SKM-1 (cell line): ENCODE measurements around the gene CABP7.

Experiments used
- DNase-seq: peaks from one replicate; lab custom pipeline; 2025; ENCODE audit not compliant: unreplicated experiment; lab: John Stamatoyannopoulos, UW

The CABP7 gene

DNA sequence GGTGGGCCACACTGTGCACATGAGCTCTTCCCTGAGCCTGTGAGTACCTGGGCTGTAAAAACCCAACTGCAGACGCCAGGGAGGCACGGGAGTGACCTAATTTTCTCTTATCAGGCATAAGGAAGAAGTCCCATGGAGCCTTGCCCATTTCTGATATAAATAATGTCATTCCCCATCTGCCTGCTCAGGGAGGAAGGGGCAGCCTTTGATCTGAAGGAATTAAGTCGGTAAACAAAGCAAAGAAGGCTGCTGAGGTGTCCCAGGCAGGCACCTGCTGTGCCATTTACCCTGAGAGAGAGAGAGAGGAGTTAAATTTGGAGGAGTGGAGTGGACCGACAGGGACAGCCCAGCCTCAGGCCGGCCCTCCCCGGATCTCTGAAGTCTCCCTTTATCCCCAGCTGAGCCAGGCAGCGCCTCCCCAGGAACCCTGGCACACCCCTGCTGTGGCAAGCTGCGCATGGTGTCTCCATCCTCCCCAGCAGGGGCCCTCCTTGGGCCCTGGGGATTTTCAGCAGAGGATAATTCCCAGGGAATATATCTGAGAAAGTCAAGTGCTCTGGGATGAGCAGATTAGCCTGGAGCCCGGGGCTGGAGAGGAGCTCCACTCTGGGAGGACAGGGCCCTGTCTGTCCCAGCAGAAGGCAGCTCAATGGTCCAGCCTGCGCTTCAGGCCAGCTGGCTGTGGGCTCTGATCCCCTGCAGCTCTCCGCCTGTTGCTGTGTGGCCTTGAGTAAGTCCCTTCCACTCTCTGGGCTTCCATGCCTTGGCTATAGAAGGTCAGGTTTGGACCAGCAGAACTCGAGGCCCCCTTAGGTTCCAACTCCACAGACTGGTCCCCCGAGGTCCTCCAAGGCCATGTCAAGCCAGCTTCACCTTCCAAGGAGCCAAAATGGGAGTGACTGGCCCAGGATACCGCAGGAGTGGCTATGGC is 17.5 kb upstream of the CABP7 start:
- DNase-seq = no peak

- no peak for DNase-seq
Observed at GRCh38 chr22:29702931-29703501, 16.8 kb upstream of the CABP7 start.

- DNase-seq = no peak
Observed at GRCh38 chr22:29703569-29704195, 16.1 kb upstream of the CABP7 start.

DNA sequence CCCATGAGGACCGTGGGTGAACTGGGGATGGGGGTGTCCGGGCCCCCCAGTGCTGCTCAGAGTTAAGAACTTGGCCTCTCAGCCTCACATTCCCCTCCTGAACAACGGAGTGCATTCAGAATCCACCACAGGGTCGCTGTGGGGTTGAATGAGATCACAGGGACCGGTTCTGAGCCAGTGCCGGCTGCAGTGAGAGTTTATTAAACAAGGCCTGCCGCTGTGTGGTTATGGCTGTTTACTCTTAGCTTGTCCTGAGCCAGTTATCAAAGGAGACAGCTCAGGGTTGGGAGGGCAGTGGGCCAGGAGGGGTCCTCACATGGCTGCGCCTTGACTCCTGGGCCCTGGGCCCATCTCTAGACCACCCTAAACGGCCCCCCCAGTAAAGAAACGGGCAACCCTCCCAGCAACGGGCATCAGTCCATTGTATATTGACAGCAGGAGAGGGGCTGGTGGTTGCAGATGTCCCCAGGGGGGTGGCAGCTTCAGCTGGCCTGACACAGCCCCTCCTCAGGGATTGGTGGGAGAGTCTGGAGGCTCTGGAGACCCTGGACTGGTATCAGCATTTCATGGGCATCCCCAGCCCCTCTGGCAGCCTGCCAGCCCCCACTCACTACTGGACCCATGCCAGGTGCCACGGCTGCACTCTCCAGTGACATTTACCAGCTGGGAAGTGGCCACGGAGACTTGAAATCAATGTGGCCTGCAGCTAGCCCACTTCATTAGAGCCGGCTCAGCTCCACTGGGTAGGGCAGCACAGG is 15.1 kb upstream of the CABP7 start:
- no peak for DNase-seq

DNA sequence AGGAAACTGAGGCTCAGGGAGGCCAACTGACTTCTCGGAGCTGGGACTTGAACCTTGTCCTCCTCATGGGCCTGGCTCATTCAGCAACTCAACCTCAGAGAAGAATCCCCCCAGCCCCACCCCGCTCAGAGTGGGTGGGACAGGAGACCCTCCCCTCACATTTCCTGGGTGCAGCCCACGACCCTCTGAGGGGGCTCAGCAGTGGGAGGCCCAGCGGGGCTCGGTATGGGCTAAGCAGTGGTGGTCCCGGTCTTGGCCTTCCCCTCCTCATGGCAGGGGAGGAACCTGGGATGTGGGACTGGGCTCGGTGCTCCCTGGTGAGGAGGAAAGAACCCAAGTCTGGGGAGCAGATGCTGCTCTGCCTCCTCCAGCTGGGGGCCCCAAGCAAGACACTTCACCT is 14.2 kb upstream of the CABP7 start:
- no peak for DNase-seq

DNA sequence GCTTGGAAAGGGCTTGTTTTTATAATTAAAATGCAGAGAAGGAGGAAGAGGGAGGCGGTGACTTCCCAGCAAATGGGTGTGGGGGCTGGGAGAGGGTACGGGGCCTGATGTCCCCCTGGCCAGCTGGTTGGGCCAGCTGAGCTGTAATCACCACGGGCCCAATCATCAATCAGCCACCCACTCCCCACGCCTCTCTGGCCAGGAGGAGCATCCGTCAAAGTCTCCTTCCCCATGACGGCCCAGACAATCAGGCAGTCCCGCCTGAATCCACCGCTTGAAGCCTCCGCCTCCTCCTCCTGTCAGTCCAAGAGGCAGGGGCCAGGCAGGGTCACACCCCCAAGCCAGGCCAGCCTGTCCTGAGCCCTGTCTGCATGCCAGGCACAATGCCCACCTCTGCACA is 13.3 kb upstream of the CABP7 start:
- DNase-seq = no peak

GRCh38 chr22:29707010-29707409 is 12.8 kb upstream of the CABP7 start:
- no peak for DNase-seq

DNA sequence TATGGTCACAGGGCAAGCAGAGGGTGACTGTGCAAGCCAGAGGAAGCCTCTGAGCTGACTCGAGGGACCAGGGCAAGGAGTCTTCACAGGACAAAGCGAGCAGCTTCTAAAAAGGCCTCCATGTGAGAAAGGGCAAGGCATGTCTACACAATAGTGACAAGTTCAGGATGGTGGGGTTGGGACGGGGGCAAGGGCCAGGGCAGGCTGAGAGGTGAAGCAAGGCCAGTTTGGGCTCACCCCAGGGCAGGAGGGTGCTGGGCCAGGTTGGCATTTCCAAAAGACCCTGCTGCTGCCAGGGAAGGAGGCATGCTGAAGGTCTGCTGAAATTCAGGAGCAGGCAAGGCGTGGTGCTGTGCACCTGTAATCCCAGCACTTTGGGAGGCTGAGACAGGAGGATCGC is 12.3 kb upstream of the CABP7 start:
- DNase-seq = no peak

DNA sequence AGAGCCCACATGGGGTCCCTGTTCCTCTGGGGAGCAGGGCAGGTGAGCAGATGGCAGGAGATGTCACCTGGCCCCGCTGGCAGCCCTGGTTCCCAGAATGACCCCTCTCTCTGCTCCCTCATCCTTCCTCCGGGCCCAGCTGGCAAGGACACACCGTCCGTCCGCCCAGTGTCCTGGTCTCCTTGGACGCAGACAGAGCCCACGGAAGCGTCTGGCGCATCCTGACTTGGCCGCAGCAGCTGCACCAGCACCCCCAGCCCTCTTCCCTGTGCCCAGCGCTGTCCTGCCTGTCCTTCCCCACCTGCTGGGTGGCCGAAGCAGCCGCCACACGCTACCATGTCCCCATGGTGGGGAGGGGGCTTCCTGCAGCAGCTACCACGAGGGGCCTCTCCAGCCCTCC is 9.6 kb upstream of the CABP7 start:
- DNase-seq = no peak

DNA sequence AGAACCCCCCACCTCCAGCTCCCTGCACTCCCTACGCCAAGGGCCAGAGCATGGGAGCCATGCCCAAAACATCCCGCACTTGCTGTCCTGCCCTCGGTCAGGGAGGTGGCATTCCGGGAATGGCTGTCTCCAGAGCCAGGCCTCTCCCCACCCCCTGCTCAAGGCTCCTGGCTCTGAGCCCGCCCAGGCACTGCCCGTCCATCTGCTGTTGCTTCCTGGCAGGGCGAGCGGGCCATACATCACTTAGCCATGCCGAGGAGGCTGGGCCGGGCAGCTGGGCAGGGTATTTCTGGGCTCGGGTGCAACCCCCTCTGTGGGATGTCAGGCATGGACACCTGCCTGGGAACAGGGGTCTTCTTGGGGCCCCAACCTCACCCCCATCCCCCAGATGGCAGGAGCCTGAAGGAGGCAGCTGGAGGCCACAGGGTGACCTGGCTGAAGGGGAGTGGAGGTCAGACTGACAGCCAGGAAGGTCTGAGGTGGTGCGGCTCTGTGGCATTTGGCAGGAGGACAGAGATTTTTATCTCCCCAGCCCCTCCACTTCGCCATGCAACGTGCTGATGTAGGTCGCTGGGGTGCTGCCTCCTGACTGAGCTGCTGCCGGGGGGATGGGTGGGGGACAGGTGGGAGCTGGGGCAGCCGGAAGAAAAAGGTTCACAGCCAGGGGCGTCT is 8.7 kb upstream of the CABP7 start:
- no peak for DNase-seq

DNA sequence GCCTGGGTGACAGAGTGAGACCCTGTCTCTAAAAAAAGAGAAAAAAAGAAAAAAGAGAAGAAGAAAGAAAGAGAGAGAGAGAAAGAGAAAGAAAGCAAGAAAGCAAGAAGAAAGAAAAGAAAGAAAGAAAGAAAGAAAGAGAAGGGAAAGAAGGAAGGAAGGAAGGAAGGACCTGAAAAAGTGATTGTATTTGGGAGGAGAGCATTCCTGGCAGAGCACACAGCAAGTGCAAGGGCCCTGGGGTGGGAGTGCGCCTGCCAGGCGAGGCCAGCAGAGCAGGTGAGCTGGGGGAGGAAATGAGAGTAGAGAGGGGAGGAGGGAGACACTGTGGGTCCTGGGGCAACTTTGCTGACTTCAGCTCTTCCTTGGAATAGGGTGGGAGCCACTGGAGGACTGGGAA is 7.7 kb upstream of the CABP7 start:
- DNase-seq = no peak

GRCh38 chr22:29713156-29713727 is 6.6 kb upstream of the CABP7 start:
- DNase-seq = no peak

GRCh38 chr22:29715240-29715639 is 4.6 kb upstream of the CABP7 start:
- no peak for DNase-seq

GRCh38 chr22:29715705-29716104 is 4.1 kb upstream of the CABP7 start:
- DNase-seq = no peak

DNA sequence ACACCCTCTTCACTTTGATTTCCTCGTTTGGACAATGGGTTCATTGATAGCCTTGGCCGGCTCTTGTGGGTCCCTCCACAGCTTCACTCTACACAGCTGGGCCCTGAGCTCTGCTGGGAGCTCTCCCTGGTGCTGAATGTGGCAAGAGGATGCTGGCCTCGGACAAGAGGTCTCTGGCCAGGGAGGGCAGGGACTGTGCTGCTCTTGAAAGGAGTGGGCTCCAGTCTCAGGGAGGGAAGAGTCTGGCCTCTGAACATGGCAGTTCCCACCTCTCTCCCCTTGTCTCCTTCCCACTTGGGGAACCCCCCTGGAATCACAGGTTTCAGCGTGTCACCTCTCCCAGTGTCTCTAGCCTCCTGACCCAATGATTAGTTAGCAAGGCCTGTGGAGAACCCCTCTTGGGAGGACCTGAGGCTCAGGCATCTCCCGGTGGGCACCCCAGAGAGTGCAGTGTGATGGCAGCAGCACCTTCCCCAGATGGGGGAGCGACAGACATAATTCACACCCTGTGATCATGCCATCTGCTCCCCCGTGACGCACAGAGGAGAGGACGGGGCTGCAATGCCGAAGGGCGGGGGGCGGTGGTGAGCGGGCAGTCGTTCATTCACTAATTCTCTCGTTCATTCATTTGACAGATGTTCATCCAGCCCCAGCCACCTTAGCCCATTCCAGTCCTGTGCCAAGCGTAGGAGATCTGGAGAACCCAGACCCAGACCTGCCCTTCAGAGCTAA is 2.8 kb upstream of the CABP7 start:
- no peak for DNase-seq

GRCh38 chr22:29717789-29718188 is 2.0 kb upstream of the CABP7 start:
- DNase-seq = no peak

DNA sequence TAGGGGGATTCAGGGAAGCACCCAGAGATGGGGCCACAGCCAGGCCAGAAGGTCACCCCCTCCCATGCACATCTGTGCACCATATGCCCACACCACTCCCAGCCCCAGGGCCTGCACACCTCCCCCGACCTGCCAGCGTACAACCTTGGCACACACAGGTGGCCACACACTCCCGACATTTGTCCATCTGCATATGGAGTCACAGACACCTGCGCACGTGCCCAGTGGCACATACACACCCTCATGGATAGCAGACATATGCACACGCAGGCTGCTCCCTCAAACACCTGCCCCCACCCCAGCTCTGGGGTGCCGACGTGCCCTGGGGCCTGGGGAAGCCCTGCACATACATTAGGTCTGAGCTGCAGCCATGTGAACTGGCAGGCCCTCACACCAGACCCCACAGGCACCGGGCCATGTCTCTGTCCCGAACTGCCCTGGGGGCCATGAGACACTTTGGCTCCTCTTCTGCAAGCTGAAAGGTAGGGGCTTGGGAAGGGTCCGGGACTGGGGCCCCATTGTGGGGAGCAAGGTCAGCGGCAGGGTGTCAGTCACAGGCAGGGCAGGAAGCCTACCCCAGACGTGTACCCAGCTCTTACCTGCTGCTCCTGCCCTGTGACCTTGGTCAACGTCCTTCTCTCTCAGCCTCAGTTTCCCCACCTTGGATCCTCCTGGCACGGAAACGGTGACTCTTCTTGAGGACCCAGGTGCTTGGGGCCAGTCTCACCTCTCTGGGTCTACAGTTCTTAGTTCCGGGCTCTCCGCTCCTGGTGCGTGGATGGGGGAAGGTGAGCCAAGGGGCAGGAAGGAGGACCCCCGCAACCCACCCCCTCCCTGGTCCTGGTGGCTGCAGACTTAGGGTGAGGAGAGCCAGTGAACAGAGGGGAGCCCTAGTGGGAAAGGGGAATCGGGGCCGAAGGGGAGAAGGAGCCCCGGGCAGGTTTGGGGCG is 579 bp upstream of the CABP7 start:
- DNase-seq = no peak

GRCh38 chr22:29720811-29721323 is 1.1 kb downstream of the CABP7 start:
- DNase-seq = no peak

- no peak for DNase-seq
Observed at GRCh38 chr22:29722151-29722550, 2.3 kb downstream of the CABP7 start.
